Measurements from ENCODE around the gene CDH9.

CDH9 gene, protein sequence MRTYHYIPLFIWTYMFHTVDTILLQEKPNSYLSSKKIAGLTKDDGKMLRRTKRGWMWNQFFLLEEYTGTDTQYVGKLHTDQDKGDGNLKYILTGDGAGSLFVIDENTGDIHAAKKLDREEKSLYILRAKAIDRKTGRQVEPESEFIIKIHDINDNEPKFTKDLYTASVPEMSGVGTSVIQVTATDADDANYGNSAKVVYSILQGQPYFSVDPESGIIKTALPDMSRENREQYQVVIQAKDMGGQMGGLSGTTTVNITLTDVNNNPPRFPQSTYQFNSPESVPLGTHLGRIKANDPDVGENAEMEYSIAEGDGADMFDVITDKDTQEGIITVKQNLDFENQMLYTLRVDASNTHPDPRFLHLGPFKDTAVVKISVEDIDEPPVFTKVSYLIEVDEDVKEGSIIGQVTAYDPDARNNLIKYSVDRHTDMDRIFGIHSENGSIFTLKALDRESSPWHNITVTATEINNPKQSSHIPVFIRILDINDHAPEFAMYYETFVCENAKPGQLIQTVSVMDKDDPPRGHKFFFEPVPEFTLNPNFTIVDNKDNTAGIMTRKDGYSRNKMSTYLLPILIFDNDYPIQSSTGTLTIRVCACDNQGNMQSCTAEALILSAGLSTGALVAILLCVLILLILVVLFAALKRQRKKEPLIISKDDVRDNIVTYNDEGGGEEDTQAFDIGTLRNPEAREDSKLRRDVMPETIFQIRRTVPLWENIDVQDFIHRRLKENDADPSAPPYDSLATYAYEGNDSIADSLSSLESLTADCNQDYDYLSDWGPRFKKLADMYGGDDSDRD

DNA sequence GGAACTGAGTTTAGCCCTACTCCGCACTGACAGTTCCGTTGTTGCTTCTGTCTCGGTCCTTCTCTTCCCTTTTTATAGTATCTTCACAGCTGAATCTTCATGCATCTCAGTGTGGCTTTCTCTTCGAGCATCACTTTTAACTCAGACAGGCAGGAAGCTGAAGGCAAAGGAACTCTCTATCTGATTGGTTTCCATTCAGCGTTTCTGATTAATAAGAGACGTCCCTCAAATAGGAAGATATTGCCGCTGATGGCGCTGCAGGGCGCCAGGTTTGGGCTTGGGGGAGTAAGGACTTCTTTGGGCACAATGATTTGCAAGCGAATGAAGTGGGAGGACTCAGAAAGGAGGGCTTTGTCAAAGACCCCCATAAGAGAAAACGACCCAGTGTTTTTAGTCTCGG is at the start of gene CDH9:
Gene CDH9, minus strand, starts transcription at position 111 of the 400 bp plus-strand sequence. CDS start 50,253 bp downstream, outside the sequence.
- DNase-seq (ENCODE audit: low spot score), result no peak
- TF ChIP-seq, protein P1, sequence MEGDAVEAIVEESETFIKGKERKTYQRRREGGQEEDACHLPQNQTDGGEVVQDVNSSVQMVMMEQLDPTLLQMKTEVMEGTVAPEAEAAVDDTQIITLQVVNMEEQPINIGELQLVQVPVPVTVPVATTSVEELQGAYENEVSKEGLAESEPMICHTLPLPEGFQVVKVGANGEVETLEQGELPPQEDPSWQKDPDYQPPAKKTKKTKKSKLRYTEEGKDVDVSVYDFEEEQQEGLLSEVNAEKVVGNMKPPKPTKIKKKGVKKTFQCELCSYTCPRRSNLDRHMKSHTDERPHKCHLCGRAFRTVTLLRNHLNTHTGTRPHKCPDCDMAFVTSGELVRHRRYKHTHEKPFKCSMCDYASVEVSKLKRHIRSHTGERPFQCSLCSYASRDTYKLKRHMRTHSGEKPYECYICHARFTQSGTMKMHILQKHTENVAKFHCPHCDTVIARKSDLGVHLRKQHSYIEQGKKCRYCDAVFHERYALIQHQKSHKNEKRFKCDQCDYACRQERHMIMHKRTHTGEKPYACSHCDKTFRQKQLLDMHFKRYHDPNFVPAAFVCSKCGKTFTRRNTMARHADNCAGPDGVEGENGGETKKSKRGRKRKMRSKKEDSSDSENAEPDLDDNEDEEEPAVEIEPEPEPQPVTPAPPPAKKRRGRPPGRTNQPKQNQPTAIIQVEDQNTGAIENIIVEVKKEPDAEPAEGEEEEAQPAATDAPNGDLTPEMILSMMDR (IDR thresholded peaks at IDR 0.05; ENCODE audit: borderline replicate concordance, control extremely low read depth, extremely low read depth, insufficient read depth, missing control alignments), result no peak
- in situ Hi-C loops (cut with MboI; ENCODE audit: low sequenced_read_pairs, unreplicated experiment), result no loop called here

DNA sequence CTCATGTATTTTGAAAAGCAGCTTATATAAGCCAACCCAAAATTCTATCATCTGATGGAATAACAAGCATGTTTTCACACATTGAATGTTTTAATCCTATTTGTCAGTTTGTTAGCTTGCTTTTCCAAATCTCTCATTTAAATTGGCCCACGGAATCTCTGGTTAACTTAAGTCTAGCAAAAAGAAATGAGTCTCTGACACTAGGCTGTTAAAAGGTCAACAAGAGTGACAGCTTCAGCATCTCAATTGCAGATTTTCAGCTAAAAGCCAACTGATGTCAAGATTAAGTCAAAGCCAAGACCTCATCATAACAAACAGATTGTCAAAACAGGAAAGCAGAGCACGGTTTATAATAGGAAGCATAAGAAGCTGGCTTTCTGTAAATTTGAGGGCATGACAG is 49.4 kb upstream of the CDH9 start:
- DNase-seq (ENCODE audit: low spot score), result no peak
- in situ Hi-C loops (cut with MboI; ENCODE audit: low sequenced_read_pairs, unreplicated experiment), result no loop called here
- TF ChIP-seq, protein P1 (IDR thresholded peaks at IDR 0.05; ENCODE audit: borderline replicate concordance, control extremely low read depth, extremely low read depth, insufficient read depth, missing control alignments), result no peak

DNA sequence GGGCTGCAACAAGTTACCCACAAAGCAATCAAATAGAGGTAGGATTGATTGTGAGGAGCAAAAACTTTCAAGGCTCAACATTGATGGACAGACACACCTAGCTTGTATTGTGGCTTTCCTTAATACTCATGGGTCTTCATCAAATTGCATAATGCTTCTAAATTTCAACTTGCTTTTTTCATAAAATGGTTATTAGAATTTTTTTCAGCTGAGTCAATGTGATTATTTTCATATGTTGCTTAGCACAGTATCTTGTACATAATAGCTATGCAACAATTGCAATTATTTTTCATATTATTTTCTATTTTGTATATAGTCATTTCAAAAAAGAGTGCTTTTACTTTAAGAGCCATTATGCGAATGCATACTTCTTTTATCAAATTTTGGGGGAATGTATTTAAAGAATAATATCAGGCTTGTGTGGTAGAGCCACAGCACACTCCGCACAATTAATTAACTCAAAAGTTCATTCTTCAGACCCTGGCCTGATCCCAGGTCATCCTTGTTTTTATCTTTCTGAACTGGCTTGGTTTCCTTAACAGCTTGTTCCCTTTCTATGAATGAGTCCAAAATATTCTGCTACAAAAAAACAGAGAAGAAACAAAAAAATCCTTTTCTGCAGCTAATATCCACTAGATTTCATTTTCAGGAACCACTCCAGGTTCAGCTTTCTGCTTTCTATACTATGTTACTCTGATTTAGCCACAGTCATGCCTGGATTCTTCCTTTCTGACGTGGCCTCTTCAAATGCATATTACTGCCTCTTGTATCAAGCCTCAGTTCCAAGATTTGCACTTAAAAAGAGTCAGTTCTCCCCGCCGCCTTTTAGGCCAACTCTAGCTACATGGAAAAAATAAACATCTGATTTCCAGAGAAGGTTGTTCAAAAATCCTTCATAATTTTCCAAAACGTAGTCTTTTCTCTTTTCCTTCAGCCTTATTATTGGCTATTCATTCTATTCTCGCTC is 45.3 kb upstream of the CDH9 start:
- no peak for DNase-seq (ENCODE audit: low spot score)
- in situ Hi-C loops (cut with MboI; ENCODE audit: low sequenced_read_pairs, unreplicated experiment), result no loop called here

DNA sequence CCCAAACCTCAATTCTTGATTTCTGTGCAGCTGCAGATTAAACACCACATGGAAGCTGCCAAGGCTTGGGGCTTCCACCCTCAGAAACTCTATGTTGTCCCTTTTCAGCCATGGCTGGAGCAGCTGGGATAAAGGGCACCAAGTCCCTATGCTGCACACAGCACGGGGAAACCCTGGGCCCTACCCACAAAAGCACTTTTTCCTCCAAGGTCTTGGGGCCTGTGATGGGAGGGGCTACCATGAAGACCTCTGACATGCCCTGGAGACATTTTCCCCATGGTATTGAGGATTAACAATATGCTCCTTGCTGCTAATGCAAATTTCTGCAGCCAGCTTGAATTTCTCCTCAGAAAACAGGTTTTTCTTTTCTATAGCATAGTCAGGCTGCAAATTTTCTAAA is 41.8 kb upstream of the CDH9 start:
- in situ Hi-C loops (cut with MboI; ENCODE audit: low sequenced_read_pairs, unreplicated experiment), result no loop called here
- TF ChIP-seq, protein P1 (IDR thresholded peaks at IDR 0.05; ENCODE audit: borderline replicate concordance, control extremely low read depth, extremely low read depth, insufficient read depth, missing control alignments), result no peak
- DNase-seq (ENCODE audit: low spot score), result no peak

More for the DNA sequence above, 45.3 kb upstream of the CDH9 start:
- TF ChIP-seq, protein P1 (IDR thresholded peaks at IDR 0.05; ENCODE audit: borderline replicate concordance, control extremely low read depth, extremely low read depth, insufficient read depth, missing control alignments), result no peak

DNA sequence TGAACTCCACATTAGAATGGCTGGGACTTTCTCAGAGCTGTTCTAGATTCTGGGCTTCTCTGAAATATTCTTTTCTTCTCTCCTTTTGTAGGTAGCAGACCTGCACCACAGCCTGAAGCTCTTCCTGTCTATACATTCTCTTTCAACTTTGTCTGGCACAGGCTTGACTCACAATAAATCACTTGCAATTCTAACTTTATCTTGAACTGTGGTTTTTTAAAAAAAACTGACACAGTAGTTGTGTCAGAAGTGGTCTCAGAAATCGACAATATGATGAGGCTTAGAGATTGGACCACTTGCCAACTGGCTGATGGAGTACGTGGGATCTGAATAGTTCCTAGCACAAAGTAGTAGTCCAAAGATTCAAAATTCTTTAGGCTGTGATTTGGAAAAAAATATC is 24.1 kb upstream of the CDH9 start:
- TF ChIP-seq, protein P1 (IDR thresholded peaks at IDR 0.05; ENCODE audit: borderline replicate concordance, control extremely low read depth, extremely low read depth, insufficient read depth, missing control alignments), result no peak
- DNase-seq (ENCODE audit: low spot score), result no peak
- in situ Hi-C loops (cut with MboI; ENCODE audit: low sequenced_read_pairs, unreplicated experiment), result no loop called here

DNA sequence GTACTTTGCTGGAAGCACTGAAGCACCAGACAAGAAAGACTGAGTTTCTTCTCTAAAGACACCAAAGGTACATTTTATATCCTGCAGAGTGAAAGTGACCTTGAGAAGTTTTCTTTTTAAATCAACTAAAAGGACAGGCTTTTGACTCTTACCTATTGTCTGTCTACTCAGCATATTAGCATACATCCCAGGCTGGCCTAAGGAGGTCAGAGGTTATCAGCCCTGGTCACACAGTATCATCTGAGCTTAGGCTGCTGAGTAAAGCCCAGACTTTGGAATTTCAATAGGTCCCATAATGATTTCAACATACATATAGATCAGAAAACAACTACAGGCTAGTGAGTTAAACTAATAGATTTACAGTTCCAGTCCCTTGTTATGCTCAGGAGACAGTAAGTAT is 10.1 kb upstream of the CDH9 start:
- in situ Hi-C loops (cut with MboI; ENCODE audit: low sequenced_read_pairs, unreplicated experiment), result no loop called here
- TF ChIP-seq, protein P1 (IDR thresholded peaks at IDR 0.05; ENCODE audit: borderline replicate concordance, control extremely low read depth, extremely low read depth, insufficient read depth, missing control alignments), result no peak
- DNase-seq (ENCODE audit: low spot score), result no peak
